ENCODE measurements around the gene GPC1. TPM values are rescaled to one million over a fixed set of nuclear protein-coding genes. Genes with fewer than 3 reads are reported as not detected.

The GPC1 gene
- total and polyA plus RNA-seq, 2 of the 13 experiments (the other 11 are each of a cell fraction or from before 2014, with no cell fraction given) = 4.0 to 5.5 TPM

GRCh38 chr2:240513549-240514287, 78.3 kb downstream of the GPC1 start:
- peak; percentile 88 for FAIRE-seq
- ChIA-PET CTCF (ENCODE audit: low intra/inter-chr PET ratio, low total read pairs) (interaction anchor here (0.8 to 1.6 kb wide), 3 partner anchors 54 to 247 kb away, joined by 3 to 5 read pairs (median 4); partner anchors contain the start of gene RNPEPL1), POLR2A (interaction anchor here (0.8 to 1.5 kb wide), 3 partner anchors 47 to 73 kb away, joined by 3 to 6 read pairs (median 4); partner anchors contain the start of genes CAPN10 and DUSP28)
- Histone ChIP-seq H3K27ac (ENCODE audit: extremely low read length, insufficient read depth, low read length) (no peak overlapping the region), H3K36me3 (replicated peaks in 1 of 2; ENCODE audit: control insufficient read depth in 1 of 2, insufficient read depth in 2 of 2, low read length in 2 of 2) (peaks cover 6 to 10% of the 10 kb centered on the region in 2 experiments; a peak in 3 of 5 replicates), H3K4me2 (ENCODE audit: low read depth, low read length) (no peak overlapping the region), H3K27me3 (ENCODE audit: control insufficient read depth in 1 of 2, insufficient read depth in 2 of 2, low read length in 2 of 2) (no peaks in the 10 kb centered on the region), H2AFZ (ENCODE audit: low read length) (no peak overlapping the region), H4K20me1 (ENCODE audit: insufficient read depth, low read length) (no peaks in the 10 kb centered on the region; the same call in 1 of the 2 replicates), H3K4me1 (ENCODE audit: insufficient read depth, low read length) (no peaks in the 10 kb centered on the region), H3K9me3 (ENCODE audit: low read length) (no peaks in the 10 kb centered on the region), H3K79me2 (ENCODE audit: insufficient read depth, low read length) (no peaks in the 10 kb centered on the region), H3K9ac (ENCODE audit: insufficient read depth, low read depth, low read length) (no peak overlapping the region), H3K4me3 (replicated peaks in 1 of 3; ENCODE audit: insufficient read depth in 1 of 3, low read depth in 2 of 3, low read length in 3 of 3) (no peak overlapping the region)
- intact Hi-C loops (cut with micrococcal nuclease; ENCODE audit: unreplicated experiment) = loop anchor here (1.0 to 10.0 kb wide), 2 partner anchors 131 to 327 kb away; no protein-coding TSS in a partner anchor
- peak; percentile 96 for ATAC-seq
- 40% methylated on average over 11 of the region's 13 CpGs for WGBS (ENCODE audit: low lambda C conversion rate)
- no TSS peak for BruUV-seq (replicated peaks)
- in situ Hi-C loops (cut with HindIII; ENCODE audit: extremely low pct_ligation_motif_present, low pct_unique_long_range_greater_than_20kb) = no loop called here
- peak; percentile 72 for DNase-seq (ENCODE audit: low spot score)
- TF ChIP-seq, protein P1, sequence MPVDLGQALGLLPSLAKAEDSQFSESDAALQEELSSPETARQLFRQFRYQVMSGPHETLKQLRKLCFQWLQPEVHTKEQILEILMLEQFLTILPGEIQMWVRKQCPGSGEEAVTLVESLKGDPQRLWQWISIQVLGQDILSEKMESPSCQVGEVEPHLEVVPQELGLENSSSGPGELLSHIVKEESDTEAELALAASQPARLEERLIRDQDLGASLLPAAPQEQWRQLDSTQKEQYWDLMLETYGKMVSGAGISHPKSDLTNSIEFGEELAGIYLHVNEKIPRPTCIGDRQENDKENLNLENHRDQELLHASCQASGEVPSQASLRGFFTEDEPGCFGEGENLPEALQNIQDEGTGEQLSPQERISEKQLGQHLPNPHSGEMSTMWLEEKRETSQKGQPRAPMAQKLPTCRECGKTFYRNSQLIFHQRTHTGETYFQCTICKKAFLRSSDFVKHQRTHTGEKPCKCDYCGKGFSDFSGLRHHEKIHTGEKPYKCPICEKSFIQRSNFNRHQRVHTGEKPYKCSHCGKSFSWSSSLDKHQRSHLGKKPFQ (CRISPR knock-in tag; IDR thresholded peaks at IDR 0.05; ENCODE audit: insufficient replicate concordance) = no peak
- TF ChIP-seq KAT7 (CRISPR knock-in tag; IDR thresholded peaks at IDR 0.05; ENCODE audit: borderline replicate concordance) (no peak), ZNF75D (CRISPR knock-in tag; IDR thresholded peaks at IDR 0.05; ENCODE audit: borderline replicate concordance) (no peak), NR2F6 (IDR thresholded peaks at IDR 0.05) (no peak), NR2F6 (CRISPR knock-in tag; IDR thresholded peaks at IDR 0.05) (no peak), ZNF333 (CRISPR knock-in tag; IDR thresholded peaks at IDR 0.05; ENCODE audit: borderline replicate concordance) (no peak), HNF4A (CRISPR knock-in tag; IDR thresholded peaks at IDR 0.05) (no peak), IKZF1 (IDR thresholded peaks at IDR 0.05) (no peak), ZBTB42 (CRISPR knock-in tag; IDR thresholded peaks at IDR 0.05) (no peak), ZNF780A (CRISPR knock-in tag; IDR thresholded peaks at IDR 0.05) (no peak), RERE (CRISPR knock-in tag; IDR thresholded peaks at IDR 0.05; ENCODE audit: low read depth) (no peak), ZFP37 (CRISPR knock-in tag; IDR thresholded peaks at IDR 0.05; ENCODE audit: borderline replicate concordance) (no peak), SKI (IDR thresholded peaks at IDR 0.05; ENCODE audit: partially characterized antibody) (no peak), NAIF1 (CRISPR knock-in tag; IDR thresholded peaks at IDR 0.05; ENCODE audit: borderline replicate concordance) (no peak), ZNF570 (CRISPR knock-in tag; IDR thresholded peaks at IDR 0.05; ENCODE audit: borderline replicate concordance) (no peak), KAT2B (IDR thresholded peaks at IDR 0.05; ENCODE audit: borderline replicate concordance, low read depth, low read length) (no peak), ZNF282 (IDR thresholded peaks at IDR 0.05; ENCODE audit: partially characterized antibody) (no peak)
- TF ChIP-seq, protein P2, sequence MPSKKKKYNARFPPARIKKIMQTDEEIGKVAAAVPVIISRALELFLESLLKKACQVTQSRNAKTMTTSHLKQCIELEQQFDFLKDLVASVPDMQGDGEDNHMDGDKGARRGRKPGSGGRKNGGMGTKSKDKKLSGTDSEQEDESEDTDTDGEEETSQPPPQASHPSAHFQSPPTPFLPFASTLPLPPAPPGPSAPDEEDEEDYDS (CRISPR knock-in tag; IDR thresholded peaks at IDR 0.05) = no peak
